ENCODE measurements around the gene CAMK2N2. TPM values are rescaled to one million over a fixed set of nuclear protein-coding genes. Genes with fewer than 3 reads are reported as not detected.

The CAMK2N2 gene
- total and polyA plus RNA-seq, 9 of the 15 experiments (the other 6 are each of a cell fraction or from before 2014, with no cell fraction given) = 0.08 to 0.22 (median 0.11) TPM; not detected in 5

- TF ChIP-seq OTX1 (CRISPR knock-in tag; IDR thresholded peaks at IDR 0.05) (0 out of 2 replicates have a peak, but pooled peaks have one; percentile 39), NR2F6 (CRISPR knock-in tag; IDR thresholded peaks at IDR 0.05) (no peak), POLR2B (IDR thresholded peaks at IDR 0.05; ENCODE audit: low read depth, partially characterized antibody) (peak; percentile 88), ZNF280A (IDR thresholded peaks at IDR 0.05; ENCODE audit: low read depth, partially characterized antibody) (no peak), HSF4 (CRISPR knock-in tag; IDR thresholded peaks at IDR 0.05; ENCODE audit: borderline replicate concordance) (no peak), MTF1 (CRISPR knock-in tag; IDR thresholded peaks at IDR 0.05; ENCODE audit: borderline replicate concordance) (no peak), SMAD2 (IDR thresholded peaks at IDR 0.05; ENCODE audit: low read depth, low read length) (no peak), COPS2 (conservative IDR thresholded peaks at IDR 0.05) (no peak), HDAC2 (IDR thresholded peaks at IDR 0.05) (no peak; the same call in 1 of the 2 replicates), MYBL2 (IDR thresholded peaks at IDR 0.05; ENCODE audit: low read depth) (0 out of 2 replicates have a peak, but pooled peaks have one; percentile 12), MYBL2 (CRISPR knock-in tag; IDR thresholded peaks at IDR 0.05; ENCODE audit: borderline replicate concordance) (no peak), ZFP36 (IDR thresholded peaks at IDR 0.05; ENCODE audit: low read depth, low read length, partially characterized antibody) (no peak), ZNF165 (CRISPR knock-in tag; IDR thresholded peaks at IDR 0.05; ENCODE audit: borderline replicate concordance) (no peak), SMAD4 (CRISPR knock-in tag; conservative IDR thresholded peaks at IDR 0.05) (peak; percentile 46; the same call in 1 of the 2 replicates), TBL1XR1 (IDR thresholded peaks at IDR 0.05; ENCODE audit: low read length in 2 of 2) (0 out of 4 replicates have a peak, but pooled peaks of 1 of the 2 experiments have one; percentile 30), CHD4 (IDR thresholded peaks at IDR 0.05; ENCODE audit: insufficient read depth, insufficient replicate concordance, low read depth, low read length, poor library complexity, severe bottlenecking) (no peak), ZBTB34 (CRISPR knock-in tag; IDR thresholded peaks at IDR 0.05) (no peak), CXXC5 (CRISPR knock-in tag; IDR thresholded peaks at IDR 0.05) (peak; percentile 70), ZNF143 (CRISPR knock-in tag; IDR thresholded peaks at IDR 0.05) (no peak), L3MBTL2 (IDR thresholded peaks at IDR 0.05) (no peak), ZNF408 (CRISPR knock-in tag; IDR thresholded peaks at IDR 0.05; ENCODE audit: low read depth) (no peak), ID3 (CRISPR knock-in tag; IDR thresholded peaks at IDR 0.05) (no peak), ID3 (tag; IDR thresholded peaks at IDR 0.05) (peak; percentile 60; the same call in 1 of the 2 replicates), HDGF (IDR thresholded peaks at IDR 0.05) (no peak), ZFP1 (CRISPR knock-in tag; IDR thresholded peaks at IDR 0.05) (no peak)
Measured at GRCh38 chr3:184248454-184249411, 12.6 kb downstream of the CAMK2N2 start, which contains the start of gene ALG3 (continued).

All from K562 (cell line).